Suprapubic skin (tissue), 4 donors: Measurements from ENCODE around the gene MYCBP2. TPM values are rescaled to one million over a fixed set of nuclear protein-coding genes. Genes with fewer than 3 reads are reported as not detected.
"Not testable (repeated sequence)": the region's sequence is repeated elsewhere in the genome, so short reads cannot be mapped to it uniquely, and the experiment has no call there.

Source experiments
- DNase-seq, 2 donors: peaks; one replicate each; pipeline ENCODE4 v3.0.0-alpha.2; 2019; ENCODE audit warnings: low spot score in 2 of 2
- H3K27ac ChIP-seq: fragments of 200-600 bp; sonication (generic); one replicate; pipeline ENCODE4 v1.5.1; 2019
- H3K27me3 ChIP-seq: fragments of 200-600 bp; sonication (generic); one replicate; pipeline ENCODE4 v1.5.1; 2019
- H3K36me3 ChIP-seq: fragments of 200-600 bp; sonication (generic); one replicate; pipeline ENCODE4 v1.5.1; 2019
- H3K4me1 ChIP-seq: fragments of 200-600 bp; sonication (generic); one replicate; pipeline ENCODE4 v1.5.1; 2019
- H3K4me3 ChIP-seq: fragments of 200-600 bp; sonication (generic); one replicate; pipeline ENCODE4 v1.5.1; 2019; ENCODE audit warnings: mild to moderate bottlenecking
- H3K9me3 ChIP-seq: fragments of 200-600 bp; sonication (generic); one replicate; pipeline ENCODE4 v1.5.1; 2019
- EP300 ChIP-seq: sonication (generic); formaldehyde crosslinking; IDR thresholded peaks from one replicate; pipeline ENCODE4 v1.6.1; 2017; ENCODE audit warnings: antibody characterized with exemption
- POLR2A ChIP-seq, 2 donors: fragments of 450-650 bp; IDR thresholded peaks; one replicate each; pipeline ENCODE4 v1.6.1; 2017; ENCODE audit warnings: antibody characterized with exemption in 2 of 2, mild to moderate bottlenecking in 2 of 2, moderate library complexity in 2 of 2
- POLR2AphosphoS5 ChIP-seq, 3 donors: sonication (generic); formaldehyde crosslinking; IDR thresholded peaks; one replicate each; pipeline ENCODE4 v1.6.1; 2017; ENCODE audit warnings: antibody characterized with exemption in 3 of 3
- WGBS: methylation state at CpG from one replicate; pipeline ENCODE4 v1.1.5; 2018; 5-methylcytosine and 5-hydroxymethylcytosine counted together
- total RNA-seq, 4 donors: library from RNA; depleted of rRNA; stranded (reverse); fragments of >200 nt; gene quantifications; one replicate each; pipeline ENCODE4 v1.1.0, GENCODE V29; 2016
- TF ChIP-seq, protein P1 (sequence below), 2 donors: fragments of 200-600 bp in 1 of 2; fragments of 450-650 bp in 1 of 2; sonication (generic) in 1 of 2; IDR thresholded peaks; one replicate each; pipeline ENCODE4 v1.5.1; 2016 to 2019; ENCODE audit warnings: antibody characterized with exemption in 2 of 2, mild to moderate bottlenecking in 1 of 2, moderate library complexity in 1 of 2

Gene MYCBP2
- total RNA-seq, 4 donors from 2014 or later: 182 to 245 (median 207) TPM

DNA sequence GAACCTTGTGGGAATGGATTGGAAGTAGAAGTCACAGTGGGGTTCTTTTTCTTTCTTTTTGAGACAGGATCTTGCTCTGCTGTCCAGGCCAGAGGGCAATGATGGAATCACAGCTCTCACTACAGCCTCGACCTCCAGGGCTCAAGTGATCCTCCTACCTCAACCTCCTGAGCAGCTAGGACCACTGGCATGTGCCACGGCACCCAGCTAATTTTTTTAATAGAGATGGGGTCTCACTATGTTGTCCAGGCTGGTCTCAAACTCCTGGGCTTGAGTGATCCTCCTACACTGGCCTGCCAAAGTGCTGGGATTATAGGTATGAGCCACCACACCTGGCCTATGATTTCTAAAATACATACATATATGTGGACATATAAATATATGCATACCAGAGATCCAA, 111.4 kb downstream of the MYCBP2 start:
- H3K4me3 ChIP-seq: no peak overlapping the region
- no peak for TF ChIP-seq EP300
- TF ChIP-seq POLR2AphosphoS5 (IDR thresholded peaks at IDR 0.05): no peak
- TF ChIP-seq, protein P1, sequence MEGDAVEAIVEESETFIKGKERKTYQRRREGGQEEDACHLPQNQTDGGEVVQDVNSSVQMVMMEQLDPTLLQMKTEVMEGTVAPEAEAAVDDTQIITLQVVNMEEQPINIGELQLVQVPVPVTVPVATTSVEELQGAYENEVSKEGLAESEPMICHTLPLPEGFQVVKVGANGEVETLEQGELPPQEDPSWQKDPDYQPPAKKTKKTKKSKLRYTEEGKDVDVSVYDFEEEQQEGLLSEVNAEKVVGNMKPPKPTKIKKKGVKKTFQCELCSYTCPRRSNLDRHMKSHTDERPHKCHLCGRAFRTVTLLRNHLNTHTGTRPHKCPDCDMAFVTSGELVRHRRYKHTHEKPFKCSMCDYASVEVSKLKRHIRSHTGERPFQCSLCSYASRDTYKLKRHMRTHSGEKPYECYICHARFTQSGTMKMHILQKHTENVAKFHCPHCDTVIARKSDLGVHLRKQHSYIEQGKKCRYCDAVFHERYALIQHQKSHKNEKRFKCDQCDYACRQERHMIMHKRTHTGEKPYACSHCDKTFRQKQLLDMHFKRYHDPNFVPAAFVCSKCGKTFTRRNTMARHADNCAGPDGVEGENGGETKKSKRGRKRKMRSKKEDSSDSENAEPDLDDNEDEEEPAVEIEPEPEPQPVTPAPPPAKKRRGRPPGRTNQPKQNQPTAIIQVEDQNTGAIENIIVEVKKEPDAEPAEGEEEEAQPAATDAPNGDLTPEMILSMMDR (IDR thresholded peaks at IDR 0.05): no peak
- TF ChIP-seq POLR2A (IDR thresholded peaks at IDR 0.05): no peak
- H3K27ac ChIP-seq: no peak overlapping the region
- H3K9me3 ChIP-seq: no peaks in the 10 kb centered on the region
- H3K4me1 ChIP-seq: no peaks in the 10 kb centered on the region
- no peak for DNase-seq
- H3K36me3 ChIP-seq: peaks cover 81% of the 10 kb centered on the region
- WGBS: 93% methylated on average over 2 of the region's 2 CpGs
- H3K27me3 ChIP-seq: no peaks in the 10 kb centered on the region

DNA sequence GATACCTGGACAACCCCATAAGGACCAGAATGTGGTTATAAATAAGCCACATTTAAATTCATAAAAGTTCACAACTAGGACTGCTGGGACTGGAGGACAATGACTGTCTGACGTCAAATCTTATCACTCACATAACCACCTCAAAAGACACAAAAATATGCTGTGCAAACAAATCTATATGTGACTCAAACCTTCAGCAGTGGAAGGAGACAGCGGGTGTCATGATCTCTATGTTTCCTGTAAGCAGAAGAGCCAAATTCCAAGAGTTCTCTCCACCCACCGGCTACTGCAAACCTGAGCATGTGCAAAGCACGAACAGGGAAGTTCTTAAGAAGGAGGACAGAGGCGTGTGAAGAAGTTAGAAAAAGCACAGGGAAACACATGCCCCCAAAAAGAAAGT, 113.2 kb downstream of the MYCBP2 start:
- no peak for DNase-seq
- Histone ChIP-seq H3K27ac (no peak overlapping the region), H3K4me1 (no peaks in the 10 kb centered on the region), H3K36me3 (peaks cover 81% of the 10 kb centered on the region), H3K27me3 (no peaks in the 10 kb centered on the region), H3K9me3 (no peaks in the 10 kb centered on the region), H3K4me3 (no peak overlapping the region)
- TF ChIP-seq POLR2AphosphoS5 (IDR thresholded peaks at IDR 0.05): no peak
- TF ChIP-seq POLR2A (IDR thresholded peaks at IDR 0.05): no peak
- TF ChIP-seq, protein P1 (IDR thresholded peaks at IDR 0.05): no peak
- no peak for TF ChIP-seq EP300
- 91% methylated on average over 5 of the region's 5 CpGs for WGBS

- Histone ChIP-seq H3K27me3 (no peaks in the 10 kb centered on the region), H3K4me1 (no peaks in the 10 kb centered on the region), H3K27ac (no peak overlapping the region), H3K9me3 (no peaks in the 10 kb centered on the region), H3K4me3 (no peak overlapping the region), H3K36me3 (peaks cover 62% of the 10 kb centered on the region)
- TF ChIP-seq POLR2AphosphoS5 (IDR thresholded peaks at IDR 0.05): no peak
- no peak for TF ChIP-seq POLR2A (IDR thresholded peaks at IDR 0.05)
- TF ChIP-seq EP300: no peak
- TF ChIP-seq, protein P1 (IDR thresholded peaks at IDR 0.05): no peak
- no peak for DNase-seq
- 59% methylated on average over 1 of the region's 1 CpG for WGBS
Measured at GRCh38 chr13:77207943-77208342, 119.0 kb downstream of the MYCBP2 start.

GRCh38 chr13:77198995-77199394, 127.9 kb downstream of the MYCBP2 start:
- not testable (repeated sequence) for H3K4me3 ChIP-seq, H3K9me3 ChIP-seq, H3K4me1 ChIP-seq, DNase-seq, H3K27ac ChIP-seq, H3K27me3 ChIP-seq
- WGBS: 92% methylated on average over 16 of the region's 16 CpGs
- H3K36me3 ChIP-seq: peaks cover 39% of the 10 kb centered on the region

GRCh38 chr13:77196052-77196618, 130.8 kb downstream of the MYCBP2 start:
- TF ChIP-seq EP300 (no peak), POLR2AphosphoS5 (IDR thresholded peaks at IDR 0.05) (no peak), POLR2A (IDR thresholded peaks at IDR 0.05) (no peak)
- TF ChIP-seq, protein P1 (IDR thresholded peaks at IDR 0.05): no peak
- Histone ChIP-seq H3K27ac (no peak overlapping the region), H3K9me3 (no peaks in the 10 kb centered on the region), H3K27me3 (no peaks in the 10 kb centered on the region), H3K4me3 (no peak overlapping the region), H3K36me3 (peaks cover 66% of the 10 kb centered on the region), H3K4me1 (no peaks in the 10 kb centered on the region)
- no peak for DNase-seq
- WGBS: 89% methylated on average over 4 of the region's 4 CpGs
